ENCODE measurements around the gene ATG7. TPM values are rescaled to one million over a fixed set of nuclear protein-coding genes. Genes with fewer than 3 reads are reported as not detected.
"Not testable (repeated sequence)": the region's sequence is repeated elsewhere in the genome, so short reads cannot be mapped to it uniquely, and the experiment has no call there.

ATG7 gene
- total RNA-seq, 4 donors from 2014 or later: 20.6 to 50.4 (median 39.9) TPM

DNA sequence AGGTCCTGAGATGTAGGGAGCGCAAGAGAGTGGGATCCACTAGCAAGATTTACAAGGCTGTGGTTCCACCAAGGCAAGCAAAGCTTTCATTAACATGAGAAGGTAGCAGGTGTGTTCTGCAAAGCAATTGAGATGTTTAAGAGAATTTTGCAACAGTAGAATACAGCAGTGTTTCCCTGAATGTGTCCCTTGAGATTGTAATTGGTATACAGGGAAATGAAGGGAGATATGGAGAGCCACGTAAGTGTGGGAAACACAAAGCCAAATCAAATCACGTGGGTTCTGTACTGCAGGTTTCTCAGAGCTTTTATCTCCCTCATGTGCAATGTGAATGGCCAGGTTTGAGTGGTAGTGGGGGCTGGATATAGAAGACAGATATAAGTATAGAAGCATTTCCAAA lies 67.3 kb downstream of the ATG7 start:
- no peak overlapping the region for H3K4me3 ChIP-seq
- H3K9me3 ChIP-seq: no peaks in the 10 kb centered on the region
- intact Hi-C loops (cut with DNase I): loop anchor here (10.0 kb wide), 1 partner anchor 395 kb away; no protein-coding TSS in a partner anchor
- no peaks in the 10 kb centered on the region for H3K4me1 ChIP-seq
- no peaks in the 10 kb centered on the region for H3K27me3 ChIP-seq
- WGBS: 83% methylated on average over 3 of the region's 3 CpGs
- H3K36me3 ChIP-seq: peaks cover 15 to 45% (median 33%) of the 10 kb centered on the region in 4 donors
- DNase-seq (ENCODE audit: extremely low spot score): no peak
- no peak overlapping the region for H3K27ac ChIP-seq (replicated peaks in 1 of 4)
- TF ChIP-seq POLR2A (IDR thresholded peaks at IDR 0.05; ENCODE audit: low read depth): no peak
- TF ChIP-seq, protein P1, sequence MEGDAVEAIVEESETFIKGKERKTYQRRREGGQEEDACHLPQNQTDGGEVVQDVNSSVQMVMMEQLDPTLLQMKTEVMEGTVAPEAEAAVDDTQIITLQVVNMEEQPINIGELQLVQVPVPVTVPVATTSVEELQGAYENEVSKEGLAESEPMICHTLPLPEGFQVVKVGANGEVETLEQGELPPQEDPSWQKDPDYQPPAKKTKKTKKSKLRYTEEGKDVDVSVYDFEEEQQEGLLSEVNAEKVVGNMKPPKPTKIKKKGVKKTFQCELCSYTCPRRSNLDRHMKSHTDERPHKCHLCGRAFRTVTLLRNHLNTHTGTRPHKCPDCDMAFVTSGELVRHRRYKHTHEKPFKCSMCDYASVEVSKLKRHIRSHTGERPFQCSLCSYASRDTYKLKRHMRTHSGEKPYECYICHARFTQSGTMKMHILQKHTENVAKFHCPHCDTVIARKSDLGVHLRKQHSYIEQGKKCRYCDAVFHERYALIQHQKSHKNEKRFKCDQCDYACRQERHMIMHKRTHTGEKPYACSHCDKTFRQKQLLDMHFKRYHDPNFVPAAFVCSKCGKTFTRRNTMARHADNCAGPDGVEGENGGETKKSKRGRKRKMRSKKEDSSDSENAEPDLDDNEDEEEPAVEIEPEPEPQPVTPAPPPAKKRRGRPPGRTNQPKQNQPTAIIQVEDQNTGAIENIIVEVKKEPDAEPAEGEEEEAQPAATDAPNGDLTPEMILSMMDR (IDR thresholded peaks at IDR 0.05): no peak
- TF ChIP-seq POLR2AphosphoS5 (IDR thresholded peaks at IDR 0.05): no peak
- TF ChIP-seq EP300 (IDR thresholded peaks at IDR 0.05): no peak

DNA sequence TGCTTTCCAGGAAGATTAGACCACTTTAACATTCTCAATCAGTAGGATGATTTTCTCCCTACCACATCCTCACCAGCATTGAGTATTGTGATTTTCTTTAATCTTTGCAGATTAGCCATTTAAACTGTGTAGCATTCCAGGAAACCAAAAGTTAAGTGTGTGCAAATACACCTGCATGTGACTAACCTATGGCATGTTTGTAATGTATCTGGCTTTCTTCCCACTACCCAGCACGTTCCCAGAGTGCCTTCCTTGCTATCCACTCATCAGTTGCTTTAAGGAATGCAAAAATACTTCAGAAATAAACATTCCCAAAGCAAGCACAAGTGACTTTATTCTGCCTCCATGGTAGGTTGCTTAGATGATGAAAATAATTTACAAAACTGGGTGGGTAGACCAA lies 74.2 kb downstream of the ATG7 start:
- no peaks in the 10 kb centered on the region for H3K9me3 ChIP-seq
- H3K36me3 ChIP-seq: peaks cover 17 to 64% (median 45%) of the 10 kb centered on the region in 4 donors
- intact Hi-C loops (cut with DNase I): no loop called here
- TF ChIP-seq, protein P1 (IDR thresholded peaks at IDR 0.05): no peak
- TF ChIP-seq POLR2A (IDR thresholded peaks at IDR 0.05; ENCODE audit: low read depth) (no peak), EP300 (IDR thresholded peaks at IDR 0.05) (no peak), POLR2AphosphoS5 (IDR thresholded peaks at IDR 0.05) (no peak)
- H3K4me1 ChIP-seq: no peaks in the 10 kb centered on the region
- 64% methylated on average over 1 of the region's 1 CpG for WGBS
- H3K27me3 ChIP-seq: no peaks in the 10 kb centered on the region
- H3K27ac ChIP-seq (replicated peaks in 1 of 4): no peak overlapping the region
- H3K4me3 ChIP-seq: no peak overlapping the region
- DNase-seq (ENCODE audit: extremely low spot score): no peak

DNA sequence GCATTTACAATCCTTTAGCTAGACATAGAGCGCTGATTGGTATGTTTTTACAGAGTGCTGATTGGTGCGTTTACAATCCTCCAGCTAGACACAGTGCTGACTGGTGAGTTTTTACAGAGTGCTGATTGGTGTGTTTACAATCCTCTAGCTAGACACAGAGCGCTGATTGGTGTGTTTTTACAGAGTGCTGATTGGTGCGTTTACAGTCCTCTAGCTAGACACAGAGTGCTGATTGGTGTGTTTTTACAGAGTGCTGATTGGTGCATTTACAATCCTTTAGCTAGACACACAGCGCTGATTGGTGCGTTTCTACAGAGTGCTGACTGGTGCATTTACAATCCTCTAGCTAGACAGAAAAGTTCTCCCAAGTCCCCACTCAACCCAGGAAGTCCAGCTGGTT lies 76.7 kb downstream of the ATG7 start:
- H3K27ac ChIP-seq (replicated peaks in 1 of 4); H3K4me3 ChIP-seq; H3K4me1 ChIP-seq; H3K9me3 ChIP-seq; H3K27me3 ChIP-seq; DNase-seq (ENCODE audit: extremely low spot score); intact Hi-C loops (cut with DNase I): not testable (repeated sequence)
- peaks cover 8 to 54% (median 36%) of the 10 kb centered on the region in 4 donors for H3K36me3 ChIP-seq
- WGBS: 94% methylated on average over 6 of the region's 6 CpGs

DNA sequence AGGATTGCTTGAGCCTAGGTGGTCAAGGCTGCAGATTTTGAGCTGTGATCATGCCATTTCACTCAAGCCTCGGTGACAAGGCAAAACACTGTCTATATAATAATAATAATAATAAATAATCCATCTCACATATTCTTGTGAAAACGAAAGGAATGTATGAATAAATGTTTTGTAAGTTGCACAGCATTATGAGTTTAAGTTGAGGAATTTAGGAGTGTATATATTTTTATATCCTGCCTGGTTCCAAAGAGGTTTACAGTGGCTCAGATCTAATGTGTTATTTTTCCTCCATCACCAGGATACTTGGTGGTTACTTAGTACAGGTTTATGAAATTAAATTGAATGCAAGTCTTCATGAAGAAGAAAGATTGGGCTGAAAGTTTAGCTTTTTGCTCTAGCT lies 77.2 kb downstream of the ATG7 start:
- intact Hi-C loops (cut with DNase I): no loop called here
- no peak for DNase-seq (ENCODE audit: extremely low spot score)
- Histone ChIP-seq H3K27me3 (no peaks in the 10 kb centered on the region), H3K27ac (replicated peaks in 1 of 4) (no peak overlapping the region), H3K4me1 (no peaks in the 10 kb centered on the region), H3K9me3 (no peaks in the 10 kb centered on the region), H3K4me3 (no peak overlapping the region), H3K36me3 (peaks cover 8 to 51% (median 32%) of the 10 kb centered on the region in 4 donors)
- TF ChIP-seq EP300 (IDR thresholded peaks at IDR 0.05): no peak
- TF ChIP-seq, protein P1 (IDR thresholded peaks at IDR 0.05): no peak
- TF ChIP-seq POLR2AphosphoS5 (IDR thresholded peaks at IDR 0.05): no peak
- TF ChIP-seq POLR2A (IDR thresholded peaks at IDR 0.05; ENCODE audit: low read depth): no peak
- 63% methylated on average over 2 of the region's 2 CpGs for WGBS

DNA sequence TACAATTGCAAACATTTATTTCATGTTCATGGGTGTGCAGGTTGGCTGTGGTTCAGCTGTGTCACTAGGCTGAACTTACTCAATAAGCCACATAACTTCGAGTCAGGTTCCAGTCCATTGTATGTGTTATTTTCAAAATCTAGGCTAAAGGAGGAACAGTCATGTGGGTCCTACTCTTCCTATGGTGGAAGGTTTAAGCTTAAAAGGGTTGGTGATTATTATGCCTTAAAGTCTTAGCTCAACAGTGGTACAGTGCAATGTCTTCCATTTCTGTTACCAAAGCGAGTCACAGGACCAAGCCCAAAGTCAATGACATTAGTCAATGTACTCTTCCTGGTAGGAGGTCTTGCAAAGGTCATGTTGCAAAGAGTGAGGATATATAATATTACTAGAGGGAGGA lies 78.2 kb downstream of the ATG7 start:
- 79% methylated on average over 2 of the region's 2 CpGs for WGBS
- no peak overlapping the region for H3K27ac ChIP-seq (replicated peaks in 1 of 4)
- intact Hi-C loops (cut with DNase I): no loop called here
- H3K36me3 ChIP-seq: peaks cover 8 to 45% (median 26%) of the 10 kb centered on the region in 4 donors
- DNase-seq (ENCODE audit: extremely low spot score): no peak
- H3K9me3 ChIP-seq: no peaks in the 10 kb centered on the region
- H3K4me1 ChIP-seq: no peaks in the 10 kb centered on the region
- H3K4me3 ChIP-seq: no peak overlapping the region
- TF ChIP-seq EP300 (IDR thresholded peaks at IDR 0.05) (no peak), POLR2A (IDR thresholded peaks at IDR 0.05; ENCODE audit: low read depth) (no peak), POLR2AphosphoS5 (IDR thresholded peaks at IDR 0.05) (no peak)
- TF ChIP-seq, protein P1 (IDR thresholded peaks at IDR 0.05): no peak
- H3K27me3 ChIP-seq: no peaks in the 10 kb centered on the region
